ENCODE results near the gene DNAL4.

The DNAL4 gene, protein sequence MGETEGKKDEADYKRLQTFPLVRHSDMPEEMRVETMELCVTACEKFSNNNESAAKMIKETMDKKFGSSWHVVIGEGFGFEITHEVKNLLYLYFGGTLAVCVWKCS

DNA sequence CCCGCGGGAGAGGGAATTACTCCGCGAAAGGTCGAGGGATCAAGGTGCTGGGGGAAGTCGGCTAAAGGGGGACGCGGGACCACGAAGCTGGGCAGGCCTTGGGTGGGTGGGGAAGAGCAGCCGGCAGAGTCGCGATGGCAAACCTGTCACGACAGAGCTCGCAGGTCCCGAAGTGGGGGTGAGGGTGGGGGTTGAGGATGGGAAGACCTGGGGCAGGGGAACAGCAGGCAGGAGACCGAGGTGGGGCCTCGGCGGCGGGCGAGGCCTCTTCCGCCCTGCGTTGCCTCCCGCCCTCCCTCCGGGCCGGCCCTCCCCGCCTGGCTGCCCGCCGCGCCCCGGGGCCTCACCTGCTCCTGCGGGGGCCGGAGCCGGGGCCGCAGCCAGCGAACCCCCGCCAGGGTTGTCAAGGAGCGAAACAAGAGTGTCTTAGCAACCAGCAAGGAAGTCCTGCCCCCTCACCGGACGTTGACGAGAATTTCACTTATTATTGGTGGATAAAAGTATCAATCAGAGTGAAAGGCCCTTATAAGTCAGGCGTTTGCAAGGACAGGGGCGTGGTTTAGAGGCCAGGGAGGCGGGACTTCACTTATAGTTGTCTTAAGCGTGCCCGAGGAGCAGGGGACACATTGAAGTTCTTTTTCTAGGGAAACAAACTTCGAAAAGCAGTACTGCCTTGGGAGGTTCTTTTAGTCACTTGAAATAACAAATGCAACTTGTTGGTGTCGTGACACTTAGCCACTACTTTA is at the start of gene DNAL4:
Gene DNAL4, minus strand, starts transcription at position 423 of the 746 bp plus-strand sequence. CDS start 11,412 bp downstream, outside the sequence.
- DNase-seq, result peak; percentile 97

DNA sequence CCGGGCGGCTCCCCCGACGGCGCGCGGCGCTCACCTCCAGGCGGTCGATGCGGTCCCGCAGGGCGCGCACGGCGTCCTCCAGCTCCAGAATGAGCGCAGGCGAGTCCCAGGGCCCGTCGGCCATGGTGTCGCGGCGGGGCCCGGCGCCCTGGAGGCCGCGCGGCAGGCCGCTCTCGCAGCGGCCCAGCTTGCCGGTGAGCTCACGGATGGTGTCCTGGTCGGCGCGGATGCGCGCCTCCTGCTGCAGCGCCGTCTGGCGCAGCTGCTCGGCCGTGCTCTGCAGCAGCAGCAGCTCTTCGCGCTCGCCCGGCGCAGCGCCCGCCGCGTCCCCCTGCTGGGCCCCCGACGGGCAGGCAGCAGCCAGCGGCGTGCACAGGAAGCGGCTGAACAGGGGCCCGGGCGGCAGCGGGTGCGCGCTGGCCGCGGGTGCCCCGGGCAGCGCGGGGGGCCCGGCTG is 49.3 kb upstream of the DNAL4 start:
- DNase-seq, result peak; percentile 65

DNA sequence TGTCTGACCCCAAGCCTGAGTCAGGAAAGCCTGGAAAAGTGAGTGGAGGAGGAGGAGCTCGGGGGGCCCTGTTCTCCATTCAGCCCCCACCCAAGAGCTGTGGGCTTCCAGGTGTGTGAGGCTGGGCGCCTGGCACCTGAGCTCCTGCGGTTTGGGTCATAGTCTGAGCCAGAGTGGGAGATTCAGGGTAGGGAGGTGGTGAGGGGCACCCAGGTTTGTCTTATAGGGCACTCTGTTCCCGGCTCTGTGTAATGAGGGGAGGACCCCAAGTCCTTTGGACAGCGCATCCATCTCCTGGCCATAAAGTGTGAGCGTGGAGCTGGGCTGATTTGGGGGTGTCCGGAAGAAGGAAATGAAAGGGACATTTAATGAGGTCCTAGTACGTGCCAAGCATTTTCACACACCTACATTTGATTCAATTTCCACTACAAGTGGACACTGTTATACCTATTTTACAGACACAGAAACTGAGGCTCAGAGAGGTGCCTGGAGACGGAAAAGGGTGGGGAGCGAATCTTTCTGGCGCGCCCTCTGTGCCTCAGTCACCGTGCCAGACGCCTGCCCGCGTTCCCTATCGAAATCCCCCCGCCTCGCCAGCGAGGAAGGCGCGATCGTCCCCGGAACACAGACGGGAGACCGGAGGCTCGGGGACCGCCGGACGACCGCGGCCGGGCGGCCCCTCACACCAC is 48.7 kb upstream of the DNAL4 start:
- DNase-seq, result no peak

DNA sequence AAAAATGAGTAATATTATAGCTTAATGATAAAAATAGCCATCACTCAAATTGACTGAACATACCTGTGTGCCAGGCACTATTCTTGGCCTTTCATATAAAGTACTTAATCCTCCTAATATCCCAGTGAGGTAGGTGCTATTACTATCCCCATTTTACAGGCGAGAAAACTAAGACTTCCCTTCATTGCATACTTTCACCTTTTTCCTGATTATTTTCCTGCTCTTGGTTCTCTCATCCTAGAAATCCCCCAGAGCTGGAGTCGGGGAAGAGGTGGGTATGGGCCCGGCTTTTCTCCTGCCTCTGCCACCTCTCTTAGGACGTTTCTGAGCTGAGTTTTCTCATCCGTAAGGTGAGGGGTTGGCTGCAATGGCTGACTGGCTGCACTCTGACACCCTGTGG is 47.7 kb upstream of the DNAL4 start:
- DNase-seq, result no peak

DNA sequence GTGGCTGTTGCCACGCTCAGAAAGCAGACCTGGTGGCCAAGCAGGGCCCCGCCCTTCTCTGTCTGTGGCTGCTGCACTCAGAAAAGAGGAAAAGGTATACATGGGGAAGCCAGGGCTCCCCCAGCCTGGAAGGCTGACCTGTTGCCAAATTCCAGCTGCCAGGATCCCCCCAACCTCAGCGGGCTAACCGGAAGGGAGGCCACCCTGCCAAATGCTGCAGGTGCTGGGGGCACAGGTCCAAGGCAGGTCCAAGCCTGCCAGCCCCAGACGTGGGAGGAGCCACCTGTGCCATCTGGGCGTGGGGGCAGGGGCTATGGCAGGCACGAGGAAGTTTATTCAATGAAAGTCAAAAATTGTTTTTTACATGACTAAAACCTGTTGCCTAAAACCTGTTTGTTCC is 47.3 kb upstream of the DNAL4 start:
- no peak for DNase-seq

DNA sequence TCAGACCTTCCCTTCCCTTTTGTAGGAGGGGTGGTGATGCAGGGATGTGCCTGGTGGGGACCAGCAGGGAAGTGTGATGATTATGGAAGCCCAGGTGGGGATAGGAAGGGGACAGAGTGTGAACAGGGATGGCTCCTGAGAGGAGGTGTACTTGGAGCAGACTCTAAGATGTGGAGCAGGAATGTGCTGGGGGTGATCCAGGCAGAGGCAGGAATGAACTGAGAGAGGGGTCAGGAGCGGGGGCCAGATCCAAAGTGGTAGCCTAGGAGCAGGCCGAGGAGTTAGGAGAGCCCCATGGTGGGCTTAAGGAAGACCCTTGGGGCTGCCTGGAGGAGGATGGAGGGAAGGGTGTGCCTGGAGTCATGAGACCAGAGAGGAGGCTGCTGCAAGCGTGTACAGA is 46.2 kb upstream of the DNAL4 start:
- DNase-seq, result no peak

DNA sequence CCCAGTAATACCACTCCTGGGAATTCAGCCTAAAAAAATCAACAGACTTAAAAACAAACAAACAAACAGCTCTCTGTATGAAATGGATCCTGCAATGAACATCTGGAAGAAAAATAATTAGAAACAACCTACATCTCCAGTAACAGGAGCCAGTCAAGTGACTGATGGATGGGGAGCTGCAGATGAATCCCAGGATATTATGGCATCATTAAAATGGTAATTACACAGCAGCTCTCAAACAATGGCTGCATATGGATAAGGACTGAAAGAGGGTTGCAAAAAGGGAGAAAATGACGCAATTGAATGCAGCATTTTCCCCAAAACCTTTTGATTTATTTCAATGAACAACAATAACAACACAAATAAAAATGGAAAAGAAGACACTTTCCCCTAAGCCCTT is 45.7 kb upstream of the DNAL4 start:
- DNase-seq, result no peak

DNA sequence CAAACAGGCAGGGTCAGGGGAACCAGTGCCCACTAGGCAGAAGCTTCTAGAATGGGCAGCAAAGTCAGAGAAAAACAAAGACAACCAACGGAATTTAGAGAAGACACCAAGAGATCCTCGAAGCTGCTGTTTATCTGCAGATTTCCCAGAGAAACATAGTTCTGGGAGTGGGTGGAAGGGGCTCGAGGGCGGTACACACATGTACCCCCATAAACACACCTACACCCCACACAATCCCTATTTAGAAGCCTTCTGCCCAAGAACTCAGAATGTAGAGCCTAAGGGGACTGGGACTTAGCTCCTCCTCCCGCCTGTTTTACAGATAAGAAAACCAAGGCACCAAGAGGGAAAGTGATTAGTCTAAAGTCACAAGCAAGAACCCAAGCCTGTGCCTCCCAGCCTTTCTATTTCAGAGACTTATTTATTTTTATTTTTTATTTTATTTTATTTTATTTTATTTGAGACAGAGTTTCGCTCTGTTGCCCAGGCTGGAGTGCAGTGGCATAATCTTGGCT is 43.5 kb upstream of the DNAL4 start:
- no peak for DNase-seq

DNA sequence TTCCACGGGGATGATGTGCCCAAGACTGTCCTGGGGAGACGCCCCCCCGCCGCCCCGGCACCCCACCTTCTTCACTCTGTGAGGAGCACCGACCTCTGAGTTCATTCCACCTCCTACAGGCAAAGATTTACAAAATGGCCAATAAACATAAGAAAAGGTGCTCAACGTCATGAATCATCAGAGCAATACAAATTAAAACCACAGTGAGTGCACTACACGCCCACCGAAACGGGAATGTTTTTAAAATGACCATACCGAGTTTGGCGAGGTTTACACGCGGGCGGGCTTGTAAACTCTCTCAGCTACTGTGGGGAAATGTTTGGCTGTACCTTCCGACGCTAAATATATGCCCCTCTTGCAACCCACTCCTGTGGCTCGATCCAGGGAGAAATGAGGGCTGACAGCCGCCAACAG is 42.0 kb upstream of the DNAL4 start:
- DNase-seq, result no peak

DNA sequence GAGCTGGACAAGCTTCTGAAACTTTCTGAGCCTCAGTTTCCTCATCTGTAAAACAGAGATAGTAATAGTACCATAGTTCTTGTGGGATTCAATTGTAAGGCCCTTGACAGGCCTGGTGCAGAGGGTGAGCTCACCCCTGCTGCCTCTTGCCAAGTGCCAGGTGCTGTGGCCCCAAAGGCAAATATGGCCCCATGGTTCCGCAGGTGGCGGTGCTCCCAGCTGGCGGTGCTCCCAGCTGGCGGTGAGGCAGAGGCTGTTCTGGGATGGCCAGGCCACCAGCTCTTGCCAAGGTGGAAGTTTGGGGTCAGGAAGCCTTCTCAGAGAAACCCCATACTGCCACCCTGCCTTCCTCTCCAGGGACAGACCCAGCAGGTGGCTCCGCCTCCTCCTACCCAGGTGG is 41.0 kb upstream of the DNAL4 start:
- DNase-seq, result no peak

DNA sequence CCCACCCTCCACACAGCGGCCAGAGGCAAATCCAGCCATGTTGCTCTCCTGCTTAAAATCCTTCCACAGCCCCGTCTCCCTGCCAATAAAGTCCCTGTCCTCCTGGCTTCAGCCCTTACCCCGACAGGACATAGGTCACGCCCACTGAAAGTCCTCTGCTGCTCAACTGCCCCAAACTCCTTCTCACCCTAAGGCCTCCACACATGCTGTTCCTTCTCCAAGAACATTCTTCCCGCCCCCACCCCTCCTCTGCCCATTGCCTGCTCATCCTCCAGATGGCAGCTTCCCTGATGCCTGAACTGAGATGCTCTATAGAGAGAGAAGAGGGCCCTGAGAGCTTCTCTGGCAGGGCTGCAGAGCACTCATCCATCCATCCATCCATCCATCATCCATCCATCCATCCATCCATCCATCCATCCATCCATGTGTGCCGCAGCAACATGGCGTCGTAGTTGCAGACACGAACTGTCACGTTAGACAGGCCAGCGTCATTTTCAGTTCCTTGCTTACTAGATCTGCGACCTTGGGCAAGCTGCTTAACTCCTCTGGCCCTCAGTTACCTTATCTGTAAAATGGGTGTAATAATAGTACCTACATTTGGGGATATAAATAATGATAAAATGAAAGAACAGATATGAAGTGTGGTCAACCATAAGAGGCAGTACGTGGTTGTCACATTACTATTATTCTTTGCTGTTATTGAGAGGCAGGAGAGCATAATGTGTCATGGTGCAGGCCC is 40.4 kb upstream of the DNAL4 start:
- DNase-seq, result no peak

DNA sequence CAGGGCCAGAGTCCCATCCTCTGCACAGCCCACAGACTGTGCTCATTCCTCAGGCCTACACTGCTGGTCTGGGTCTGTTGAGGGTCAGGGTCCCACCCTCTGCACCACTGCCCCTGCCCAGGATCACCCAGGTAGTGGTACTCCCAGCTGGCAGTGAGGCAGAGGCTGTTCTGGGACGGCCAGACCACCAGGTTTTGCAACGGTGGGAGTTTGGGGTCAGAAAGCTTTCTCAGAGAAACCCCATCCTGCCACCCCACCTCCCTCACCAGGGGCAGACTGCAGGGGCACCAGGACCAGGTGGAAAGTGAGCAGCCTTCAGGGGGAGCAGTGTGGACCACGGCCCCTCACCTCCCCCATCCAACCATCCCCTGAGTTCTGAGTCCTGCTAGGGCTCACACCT is 39.1 kb upstream of the DNAL4 start:
- DNase-seq, result no peak

DNA sequence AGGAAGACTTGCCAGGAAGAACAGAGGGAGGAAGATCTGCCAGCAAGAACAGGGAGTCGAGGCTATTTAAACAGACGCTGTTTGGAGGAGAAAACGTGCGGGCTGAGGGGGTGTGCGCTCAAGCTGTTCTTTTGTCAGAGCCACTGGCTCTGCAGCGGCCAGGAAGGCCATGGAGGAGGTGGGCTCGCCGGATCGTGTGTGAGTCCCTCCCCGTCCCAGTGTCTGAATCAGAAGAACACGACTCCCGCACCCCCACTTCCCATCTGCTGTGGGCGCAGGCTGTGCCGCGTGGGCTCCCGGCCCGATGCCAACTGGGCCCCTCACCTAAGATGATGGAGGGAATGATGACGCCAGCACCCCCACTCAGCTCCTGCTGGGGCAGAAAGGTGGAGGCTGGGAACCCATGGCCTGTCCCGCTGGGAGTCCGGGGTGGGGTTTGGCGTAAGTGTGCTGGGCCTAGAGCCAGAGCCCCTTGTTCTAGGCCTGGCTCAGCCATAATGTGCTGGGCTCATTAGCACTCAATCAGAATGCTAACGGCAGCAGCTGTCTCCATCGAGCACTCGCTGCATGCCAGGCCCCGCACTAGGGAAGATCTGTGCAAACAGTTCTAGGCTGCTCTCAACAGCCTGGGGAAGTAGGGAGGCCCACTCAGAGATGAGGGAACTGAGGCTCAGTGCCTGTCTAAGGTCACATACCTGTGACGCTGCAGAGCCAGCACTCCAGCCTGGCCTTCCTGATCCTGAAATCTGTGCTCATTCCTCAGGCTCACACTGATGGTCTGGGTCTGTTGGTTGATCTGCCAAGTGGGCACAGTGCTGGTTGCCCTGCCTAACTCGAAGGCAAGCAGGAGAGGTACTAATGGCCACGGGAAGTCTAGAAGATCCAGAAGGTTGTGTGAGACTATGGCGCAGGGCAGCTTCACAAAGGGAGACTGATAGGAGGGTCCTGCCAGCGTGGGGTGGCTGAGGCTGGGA is 38.3 kb upstream of the DNAL4 start:
- no peak for DNase-seq

DNA sequence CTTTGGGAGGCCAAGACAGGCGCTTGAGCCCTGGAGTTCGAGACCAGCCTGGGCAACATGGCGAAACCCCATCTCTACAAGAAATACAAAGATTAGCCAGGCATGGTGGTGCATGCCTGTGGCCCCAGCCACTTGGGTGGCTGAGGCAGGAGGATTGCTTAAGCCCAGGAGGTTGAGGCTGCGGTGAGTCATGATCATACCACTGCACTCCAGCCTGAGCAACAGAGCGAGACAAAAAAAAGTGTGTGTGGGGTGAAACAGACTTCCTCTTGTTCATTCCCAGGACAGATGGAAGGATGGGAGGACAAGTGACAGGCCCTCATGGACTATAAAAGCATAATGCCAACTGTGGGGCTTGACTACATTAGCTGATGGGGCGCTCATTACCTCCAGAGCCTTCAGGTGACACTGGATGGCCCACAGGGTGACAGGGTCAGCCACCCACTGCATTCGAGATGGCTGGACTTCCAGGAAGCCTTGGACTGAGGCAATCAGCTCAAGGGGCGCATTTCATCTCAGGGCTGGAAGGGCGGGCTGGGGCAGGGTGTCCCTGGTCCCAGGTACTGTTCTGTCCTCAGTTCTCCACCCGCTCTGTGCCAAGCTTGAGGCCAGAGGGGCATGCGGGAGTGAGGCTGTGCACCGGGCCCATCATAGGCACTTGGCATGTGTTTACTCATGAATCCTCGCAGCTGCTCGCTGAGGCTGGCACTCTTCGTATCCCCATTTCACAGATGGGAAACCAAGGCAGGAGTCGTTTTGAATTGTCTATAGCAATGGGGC is 37.4 kb upstream of the DNAL4 start:
- no peak for DNase-seq

DNA sequence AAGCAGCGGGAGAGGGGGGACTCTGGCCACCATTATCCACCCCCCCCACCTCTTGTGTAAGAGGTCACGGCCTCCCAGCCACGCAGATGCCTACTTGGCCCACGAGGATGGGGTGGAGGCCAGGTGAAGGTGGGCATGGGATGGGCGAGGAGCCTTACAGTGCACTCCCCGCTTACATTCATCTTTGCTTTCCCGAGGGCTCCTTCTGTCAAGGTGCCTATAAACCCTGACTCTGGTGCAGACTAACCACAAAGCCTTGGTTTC is 36.8 kb upstream of the DNAL4 start:
- DNase-seq, result no peak

DNA sequence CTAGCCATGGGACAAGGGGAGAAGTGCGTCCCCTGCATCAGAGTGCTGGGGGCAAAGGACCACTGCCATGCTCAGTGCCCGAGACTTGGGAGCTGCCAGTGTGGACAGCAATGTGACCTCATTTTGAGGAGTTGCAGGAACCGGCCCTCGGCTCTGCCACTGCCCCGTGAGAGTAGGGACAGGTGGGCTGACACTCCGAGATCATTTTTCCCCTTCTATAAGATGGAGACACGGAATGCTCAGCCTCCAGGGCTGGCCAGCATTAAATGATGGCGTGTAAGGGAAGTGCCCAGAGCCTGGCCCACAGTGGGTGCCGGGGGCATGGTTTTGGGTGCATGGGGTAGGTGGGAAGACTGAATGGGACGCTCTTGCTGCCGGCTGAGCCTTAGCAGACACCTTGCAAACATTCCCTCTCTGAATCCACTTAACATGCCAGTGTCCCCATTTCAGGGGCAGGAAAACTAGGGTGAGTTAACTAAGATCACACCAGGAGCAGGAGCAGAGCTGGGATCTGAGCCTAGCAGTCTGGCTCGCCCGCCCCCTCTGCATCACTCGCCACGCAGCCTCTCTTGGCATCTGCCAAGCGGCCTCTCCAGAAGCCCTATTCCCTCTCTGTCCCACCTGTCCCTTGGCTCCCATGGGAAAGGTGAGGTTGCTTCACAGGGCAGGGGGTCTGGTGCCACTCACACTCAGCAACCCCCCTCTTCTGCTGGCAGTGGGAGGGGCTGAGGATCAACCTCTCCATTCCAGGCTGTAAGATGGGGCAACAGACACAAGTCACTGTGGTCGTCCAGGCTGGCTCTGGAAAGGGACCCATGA is 36.3 kb upstream of the DNAL4 start:
- DNase-seq, result no peak

DNA sequence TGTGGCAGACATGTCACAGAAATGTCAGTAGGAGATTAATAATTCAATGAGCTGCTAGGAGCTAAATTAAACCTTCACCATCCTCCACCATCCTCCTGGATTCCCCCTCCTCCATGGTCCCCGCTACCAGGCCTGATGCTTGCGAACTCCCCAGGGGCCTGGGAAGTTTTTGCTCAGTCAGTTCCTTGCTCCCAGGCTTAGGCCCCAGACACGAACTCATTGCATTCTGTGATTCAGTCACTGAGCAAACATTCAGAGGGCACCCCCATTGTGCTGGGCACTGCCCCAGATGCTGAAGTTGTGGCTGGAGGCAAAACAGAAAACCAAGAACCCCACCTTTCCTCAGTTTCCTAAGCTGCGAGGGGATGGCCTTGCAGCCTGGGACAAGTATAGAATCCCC is 35.5 kb upstream of the DNAL4 start:
- no peak for DNase-seq

DNA sequence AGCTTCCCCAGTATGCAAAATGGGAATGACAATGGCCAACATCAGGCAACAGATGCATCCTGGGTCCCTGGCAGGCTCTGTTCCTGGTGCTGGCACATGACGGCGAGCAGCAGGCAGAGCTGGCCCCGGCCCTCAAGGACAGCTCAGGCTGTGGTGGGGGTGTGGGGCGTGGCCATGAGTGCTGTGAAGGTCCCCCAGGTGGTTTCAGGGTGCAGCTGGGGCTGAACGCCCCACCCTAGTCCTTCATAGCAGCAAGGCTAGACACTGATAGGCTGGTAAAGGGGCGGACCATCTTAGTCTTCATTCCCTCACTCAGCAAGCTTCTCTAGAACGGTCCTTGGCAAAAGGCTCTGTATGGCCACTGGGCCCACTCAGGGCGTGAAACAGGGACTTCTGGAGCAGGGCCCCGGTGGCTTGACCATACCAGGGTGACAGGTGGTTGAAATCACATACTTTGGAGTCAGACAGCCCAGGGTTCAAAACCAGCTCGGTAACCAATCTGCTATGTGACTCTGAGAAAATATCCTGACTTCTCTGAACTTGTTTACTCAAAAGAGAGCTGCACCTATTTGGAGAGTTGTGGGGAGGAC is 34.8 kb upstream of the DNAL4 start:
- DNase-seq, result no peak

DNA sequence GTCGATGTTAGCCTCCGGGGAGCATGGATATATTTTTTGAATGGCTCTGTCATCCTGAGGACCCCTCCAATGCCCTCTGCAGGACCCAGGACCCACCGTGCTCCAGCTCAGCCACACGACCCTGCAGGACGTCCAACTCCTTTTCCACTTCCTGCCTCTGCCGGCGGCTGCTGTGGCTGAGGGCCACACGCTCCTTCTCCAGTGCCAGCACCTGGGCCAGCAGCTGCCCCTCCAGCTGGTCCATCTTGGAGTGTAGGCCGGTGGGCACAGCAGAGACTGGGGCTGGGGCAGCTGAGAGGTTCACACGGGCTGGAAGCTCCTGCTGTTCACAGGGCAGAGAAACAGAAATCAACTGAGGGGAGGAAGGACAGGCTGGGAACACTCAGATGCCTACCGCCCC is 34.2 kb upstream of the DNAL4 start:
- no peak for DNase-seq

DNA sequence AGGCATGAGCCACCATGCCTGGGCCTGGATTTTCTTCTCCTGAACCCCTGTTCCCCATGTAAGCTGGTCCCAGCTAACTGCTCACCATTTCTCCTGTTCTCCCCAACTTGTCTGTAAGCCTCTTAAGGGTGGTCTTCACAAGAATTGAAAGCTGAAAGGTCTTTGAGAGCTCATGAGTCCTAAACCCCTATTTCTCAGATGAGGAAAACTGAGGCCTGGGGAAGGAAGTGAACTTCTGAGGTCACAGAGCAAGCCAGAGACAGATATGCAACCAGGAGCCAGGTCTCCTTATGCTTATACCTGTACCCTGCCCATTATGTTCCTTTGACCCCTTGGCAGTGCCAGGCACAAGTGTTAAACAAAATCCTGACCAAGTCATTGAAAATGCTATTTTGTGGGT is 33.6 kb upstream of the DNAL4 start:
- DNase-seq, result no peak

All from activated CD4-positive, alpha-beta T cell treated with anti-CD3 and anti-CD28 coated beads, Interleukin-2, Interleukin-6, amounts not matched to agents 100 ng/mL and 50 ng/mL, durations not matched to agents 16 hours and 8 hours (primary cell).